ENCODE data around the gene RND2. TPM values are rescaled to one million over a fixed set of nuclear protein-coding genes. Genes with fewer than 3 reads are reported as not detected.

Gene RND2
- total and polyA plus RNA-seq, 2 of the 13 experiments (the other 11 are each of a cell fraction or from before 2014, with no cell fraction given): 0.05 to 0.11 TPM

GRCh38 chr17:43010667-43011308, 14.2 kb upstream of the RND2 start:
- intact Hi-C loops (cut with micrococcal nuclease; ENCODE audit: unreplicated experiment) (loop anchor here (1.0 kb wide), 1 partner anchor 11 kb away; no protein-coding TSS in a partner anchor), in situ Hi-C loops (cut with HindIII; ENCODE audit: extremely low pct_ligation_motif_present, low pct_unique_long_range_greater_than_20kb) (no loop called here)
- FAIRE-seq (peak; percentile 100), ATAC-seq (peak; percentile 81), DNase-seq (ENCODE audit: low spot score) (peak; percentile 100)
- ChIA-PET POLR2A (interaction anchor here (0.8 to 8.3 kb wide), 17 partner anchors 9 to 402 kb away, joined by 3 to 162 read pairs (median 8); partner anchors contain the start of genes RETREG3, RND2, RPL27 and RUNDC1), CTCF (ENCODE audit: low intra/inter-chr PET ratio, low total read pairs) (no interaction called here)
- BruUV-seq (replicated peaks): no TSS peak
- Histone ChIP-seq H3K4me1 (ENCODE audit: insufficient read depth, low read length) (peaks cover 85% of the 10 kb centered on the region), H3K27me3 (ENCODE audit: control insufficient read depth in 1 of 2, insufficient read depth in 2 of 2, low read length in 2 of 2) (no peaks in the 10 kb centered on the region; a peak in 1 of 5 replicates), H2AFZ (ENCODE audit: low read length) (no peak overlapping the region), H3K36me3 (replicated peaks in 1 of 2; ENCODE audit: control insufficient read depth in 1 of 2, insufficient read depth in 2 of 2, low read length in 2 of 2) (peaks cover 13 to 27% of the 10 kb centered on the region in 2 experiments; a peak in 4 of 5 replicates), H3K79me2 (ENCODE audit: insufficient read depth, low read length) (peaks cover 7% of the 10 kb centered on the region), H3K4me3 (replicated peaks in 1 of 3; ENCODE audit: insufficient read depth in 1 of 3, low read depth in 2 of 3, low read length in 3 of 3) (peak overlapping the region; percentile 47 to 55 (median 51); a peak in 4 of 6 replicates), H3K9me3 (ENCODE audit: low read length) (no peaks in the 10 kb centered on the region), H3K4me2 (ENCODE audit: low read depth, low read length) (peak overlapping the region; percentile 81), H3K9ac (ENCODE audit: insufficient read depth, low read depth, low read length) (peak overlapping the region; percentile 82), H4K20me1 (ENCODE audit: insufficient read depth, low read length) (no peaks in the 10 kb centered on the region), H3K27ac (ENCODE audit: extremely low read length, insufficient read depth, low read length) (peak overlapping the region; percentile 97)
- WGBS (ENCODE audit: low lambda C conversion rate): 20% methylated on average over 5 of the region's 5 CpGs
- TF ChIP-seq CBFB (CRISPR knock-in tag; IDR thresholded peaks at IDR 0.05) (peak; percentile 98), ZNF350 (CRISPR knock-in tag; IDR thresholded peaks at IDR 0.05; ENCODE audit: borderline replicate concordance, low read depth) (no peak), MAX (IDR thresholded peaks at IDR 0.05) (peak; percentile 73), SOX5 (CRISPR knock-in tag; IDR thresholded peaks at IDR 0.05; ENCODE audit: borderline replicate concordance) (peak; percentile 88), DNMT1 (CRISPR knock-in tag; IDR thresholded peaks at IDR 0.05) (no peak), CREM (IDR thresholded peaks at IDR 0.05) (peak; percentile 89), CREM (CRISPR knock-in tag; IDR thresholded peaks at IDR 0.05) (no peak), SIN3B (IDR thresholded peaks at IDR 0.05; ENCODE audit: low read length) (no peak), ZNF792 (CRISPR knock-in tag; IDR thresholded peaks at IDR 0.05) (peak; percentile 81; the same call in 1 of the 2 replicates), ZNF768 (CRISPR knock-in tag; IDR thresholded peaks at IDR 0.05) (no peak), ZMYM4 (CRISPR knock-in tag; IDR thresholded peaks at IDR 0.05) (peak; percentile 19; the same call in 1 of the 2 replicates), FOXA1 (IDR thresholded peaks at IDR 0.05) (no peak), FOXA1 (CRISPR knock-in tag; IDR thresholded peaks at IDR 0.05) (peak; percentile 76), PPARG (CRISPR knock-in tag; conservative IDR thresholded peaks at IDR 0.05) (peak; percentile 95), RBAK (CRISPR knock-in tag; IDR thresholded peaks at IDR 0.05) (no peak), ARID5B (CRISPR knock-in tag; IDR thresholded peaks at IDR 0.05) (peak; percentile 93), HMGXB4 (CRISPR knock-in tag; IDR thresholded peaks at IDR 0.05; ENCODE audit: borderline replicate concordance in 1 of 2, low read depth in 1 of 2) (peak in 1 of 2 experiments; percentile 55; a peak in 1 of 4 replicates), NCOR1 (IDR thresholded peaks at IDR 0.05; ENCODE audit: borderline replicate concordance, low read length) (peak; percentile 74), CBX5 (CRISPR knock-in tag; IDR thresholded peaks at IDR 0.05; ENCODE audit: borderline replicate concordance) (peak; percentile 60; the same call in 1 of the 2 replicates), LCORL (IDR thresholded peaks at IDR 0.05) (peak; percentile 89), LCORL (CRISPR knock-in tag; IDR thresholded peaks at IDR 0.05) (peak; percentile 92), NFYC (CRISPR knock-in tag; IDR thresholded peaks at IDR 0.05) (no peak; the same call in 1 of the 2 replicates)

Measured in HepG2 (cell line).